ENCODE results near the gene GRK4.

The GRK4 gene

GRCh38 chr4:3087115-3087797 is 123.9 kb downstream of the GRK4 start:
- TF ChIP-seq POLR2AphosphoS5 (IDR thresholded peaks at IDR 0.05; ENCODE audit: low read depth, low read length), result no peak
- no peak for TF ChIP-seq TAF1 (IDR thresholded peaks at IDR 0.05; ENCODE audit: low read depth, low read length)
- TF ChIP-seq POLR2A (IDR thresholded peaks at IDR 0.05; ENCODE audit: low read depth, low read length), result no peak
- TF ChIP-seq PAX5 (IDR thresholded peaks at IDR 0.05; ENCODE audit: insufficient read depth, low read length, severe bottlenecking), result no peak
- no peak for TF ChIP-seq SPI1 (IDR thresholded peaks at IDR 0.05; ENCODE audit: low read depth, low read length)
- TF ChIP-seq POU2F2 (IDR thresholded peaks at IDR 0.05; ENCODE audit: low read depth, low read length), result no peak
- DNase-seq (ENCODE audit: insufficient read length, low spot score) (no peak), FAIRE-seq (peak; percentile 20)
